MV-4-11 (cell line): ENCODE measurements around the gene SKP1.

Source experiments
- DNase-seq: peaks from one replicate; lab custom pipeline; 2025; lab: John Stamatoyannopoulos, UW

The SKP1 gene

DNA sequence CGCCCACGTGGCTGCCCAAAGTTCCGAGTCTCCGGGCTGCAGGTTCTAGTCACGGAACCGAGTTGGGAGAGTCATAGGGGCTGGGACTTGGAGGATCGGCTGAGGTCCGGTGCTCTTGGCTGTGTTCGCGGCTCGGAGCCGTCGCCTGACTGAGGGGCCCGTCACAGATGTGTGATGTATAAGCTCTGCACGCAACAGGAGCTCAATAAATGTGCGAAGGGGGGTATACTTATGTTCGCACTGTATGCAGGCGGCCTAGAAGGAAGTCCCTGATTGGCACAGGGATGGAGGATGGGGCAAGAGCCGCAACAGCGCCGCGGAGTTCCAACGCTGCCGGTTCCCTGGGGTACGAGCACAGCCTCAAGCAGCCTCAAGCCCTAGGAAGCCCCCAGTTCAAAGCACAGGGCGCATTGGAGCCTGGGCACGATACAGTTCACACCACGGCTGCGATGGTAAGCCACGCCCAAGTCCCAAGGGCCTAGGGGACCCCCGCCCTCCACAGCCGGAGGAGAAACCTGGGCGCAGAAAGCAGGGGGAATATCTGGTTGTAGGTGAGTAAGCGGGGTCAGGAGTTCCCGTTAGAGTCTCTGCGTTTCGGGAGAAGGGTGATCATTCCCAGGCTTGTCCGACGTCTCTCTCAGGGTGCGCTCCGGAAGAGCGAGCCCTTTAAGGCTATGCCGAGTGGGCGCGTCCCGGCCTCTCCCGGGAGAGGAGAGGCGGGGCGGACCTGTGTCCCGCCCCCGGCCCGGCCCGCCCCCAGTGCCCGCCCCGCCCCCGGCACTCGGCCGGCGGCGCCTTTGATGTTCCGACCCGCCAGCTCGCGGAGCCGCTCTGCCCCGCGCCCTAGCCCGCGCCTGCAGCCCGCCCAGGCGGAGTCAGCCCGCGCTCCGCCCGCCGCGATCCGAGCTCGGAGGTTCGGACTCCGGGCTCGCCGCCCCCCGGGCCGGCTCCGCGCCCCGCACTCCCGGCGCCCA lies 62.6 kb downstream of the SKP1 start, which contains the start of gene TCF7:
Gene TCF7, plus strand, starts transcription at position 780 of the 974 bp plus-strand sequence. CDS start 226 bp downstream, outside the sequence.
- peak; percentile 46 for DNase-seq

DNA sequence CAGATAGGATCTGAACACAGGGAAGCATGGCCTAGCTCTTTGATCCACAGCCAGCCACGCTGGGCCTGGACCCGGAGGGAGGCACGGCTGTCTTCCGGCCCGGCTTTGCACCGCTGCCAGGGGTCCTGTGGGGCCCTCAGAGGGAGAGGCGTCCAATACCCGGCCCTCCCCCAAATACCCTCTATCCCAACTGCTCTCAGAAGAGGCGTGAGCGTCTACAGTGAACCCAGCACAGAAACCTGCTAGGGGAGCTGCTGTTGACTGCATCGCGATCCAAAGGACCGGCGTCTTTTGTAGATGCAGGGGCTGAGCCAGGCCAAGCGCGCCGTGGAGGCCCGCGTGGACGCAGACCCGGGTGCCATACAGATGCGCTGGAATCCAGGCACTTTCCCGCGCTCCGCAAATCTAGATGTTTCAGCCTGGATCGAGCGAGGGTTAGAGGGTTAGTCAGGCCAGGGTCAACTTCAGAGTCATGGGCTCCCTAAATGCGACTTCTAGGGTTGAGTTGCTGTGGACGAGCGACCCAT lies 63.3 kb downstream of the SKP1 start:
- DNase-seq, result no peak

DNA sequence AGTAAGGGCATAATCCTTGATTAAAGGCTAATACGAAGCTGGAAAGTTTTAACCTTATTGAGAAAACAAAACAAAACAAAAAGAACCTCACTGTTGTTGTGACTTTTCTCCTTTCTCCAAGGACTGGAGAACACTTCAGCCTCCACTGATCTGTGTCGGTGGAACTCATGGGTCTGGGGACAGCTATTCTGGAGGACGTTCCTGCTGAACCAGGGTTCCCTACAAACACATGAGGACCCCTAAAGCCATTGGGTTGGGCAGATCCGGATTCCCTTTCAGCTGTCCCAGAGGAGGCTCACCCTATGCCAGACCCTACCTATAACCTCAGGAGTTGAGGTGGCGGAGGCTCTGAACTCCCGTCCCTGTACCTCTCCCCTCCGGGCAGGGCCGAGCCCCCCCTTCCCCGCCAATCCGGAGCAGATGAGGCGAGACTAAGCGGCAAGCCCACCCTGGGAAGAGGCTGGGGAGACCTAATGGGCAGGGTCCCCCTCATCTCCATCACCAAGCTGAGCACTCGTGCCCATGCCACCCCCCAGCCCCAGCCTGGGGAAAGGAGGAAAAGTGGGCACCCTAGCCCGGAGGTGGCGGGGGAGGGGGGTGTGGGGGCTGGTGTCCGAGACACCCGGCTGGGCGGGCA lies 63.9 kb downstream of the SKP1 start:
- no peak for DNase-seq

GRCh38 chr5:134111741-134112647 lies 64.8 kb downstream of the SKP1 start:
- no peak for DNase-seq

GRCh38 chr5:134110382-134110781 lies 66.4 kb downstream of the SKP1 start:
- no peak for DNase-seq

DNA sequence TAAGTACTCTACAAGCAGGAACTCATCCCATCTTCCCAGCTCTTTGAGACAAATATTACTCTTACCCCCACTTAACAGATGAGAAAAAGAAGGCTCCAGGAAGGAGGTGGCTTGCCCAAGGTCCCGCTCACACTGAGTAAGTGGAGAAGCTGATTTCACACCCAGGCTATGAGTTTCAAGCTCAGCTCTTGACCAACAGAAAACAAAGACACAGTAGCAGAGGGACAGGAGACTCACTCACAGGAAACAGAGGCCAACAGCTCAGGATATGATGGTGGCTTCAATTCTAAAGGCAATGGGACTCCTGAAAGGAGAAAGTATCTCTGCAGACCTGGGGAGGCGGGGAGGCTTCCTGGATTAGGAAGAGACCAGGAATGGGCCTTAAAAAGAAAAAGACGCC lies 69.0 kb downstream of the SKP1 start:
- no peak for DNase-seq

- no peak for DNase-seq
Observed at GRCh38 chr5:134106991-134107701, 69.6 kb downstream of the SKP1 start.

DNA sequence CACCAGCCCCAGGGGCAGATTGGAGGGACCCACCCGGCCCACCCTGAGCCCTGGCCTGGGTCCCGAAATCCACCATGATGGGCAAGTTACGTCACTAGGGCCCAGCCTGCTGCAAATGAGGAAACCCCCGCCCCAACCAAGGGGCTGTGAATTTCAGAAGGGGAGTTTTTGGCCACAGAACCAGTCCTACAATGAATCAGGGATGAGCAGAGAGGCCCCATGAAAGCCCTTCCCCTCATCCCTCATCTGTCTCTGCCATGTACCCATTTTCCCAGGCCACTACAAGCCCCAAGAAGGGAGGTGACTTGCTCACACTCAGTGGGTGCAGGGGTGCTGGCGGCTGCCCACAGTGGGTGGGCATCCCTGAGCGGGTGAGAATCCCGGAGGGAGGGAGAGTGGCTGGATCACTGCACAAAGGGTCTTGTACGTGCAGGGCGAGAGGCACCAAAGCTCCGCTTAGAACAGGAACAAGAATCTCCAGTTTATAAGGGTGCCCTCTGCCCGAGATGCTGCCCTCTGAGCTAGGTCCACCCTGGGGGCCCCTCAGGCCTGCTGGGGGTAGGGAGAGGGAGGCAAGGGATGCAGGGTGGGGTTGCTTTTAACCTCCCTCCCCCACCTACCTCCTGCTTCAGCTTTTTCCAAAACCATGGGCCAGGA lies 72.6 kb downstream of the SKP1 start:
- no peak for DNase-seq

DNA sequence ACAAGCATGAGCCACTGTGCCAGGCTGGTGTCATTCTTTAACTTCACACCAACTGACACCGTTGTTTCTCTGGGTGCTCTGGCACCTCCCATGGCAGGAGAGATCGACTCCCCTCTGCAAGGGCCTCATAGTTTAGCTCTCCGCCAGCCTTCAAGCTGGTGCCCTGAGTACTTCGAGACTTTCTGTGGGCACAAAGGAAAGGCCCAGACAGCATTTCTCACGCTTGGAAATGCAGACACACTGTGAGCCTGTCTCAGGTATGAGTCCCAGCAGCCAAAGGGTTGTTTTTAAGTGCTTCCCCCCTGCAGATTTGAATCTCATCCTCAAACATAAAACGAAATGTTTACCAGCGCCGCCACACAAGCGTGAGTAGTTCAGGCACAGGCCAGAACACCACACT lies 73.4 kb downstream of the SKP1 start:
- DNase-seq, result no peak

GRCh38 chr5:134101686-134102439 lies 74.9 kb downstream of the SKP1 start:
- DNase-seq, result peak; percentile 39

DNA sequence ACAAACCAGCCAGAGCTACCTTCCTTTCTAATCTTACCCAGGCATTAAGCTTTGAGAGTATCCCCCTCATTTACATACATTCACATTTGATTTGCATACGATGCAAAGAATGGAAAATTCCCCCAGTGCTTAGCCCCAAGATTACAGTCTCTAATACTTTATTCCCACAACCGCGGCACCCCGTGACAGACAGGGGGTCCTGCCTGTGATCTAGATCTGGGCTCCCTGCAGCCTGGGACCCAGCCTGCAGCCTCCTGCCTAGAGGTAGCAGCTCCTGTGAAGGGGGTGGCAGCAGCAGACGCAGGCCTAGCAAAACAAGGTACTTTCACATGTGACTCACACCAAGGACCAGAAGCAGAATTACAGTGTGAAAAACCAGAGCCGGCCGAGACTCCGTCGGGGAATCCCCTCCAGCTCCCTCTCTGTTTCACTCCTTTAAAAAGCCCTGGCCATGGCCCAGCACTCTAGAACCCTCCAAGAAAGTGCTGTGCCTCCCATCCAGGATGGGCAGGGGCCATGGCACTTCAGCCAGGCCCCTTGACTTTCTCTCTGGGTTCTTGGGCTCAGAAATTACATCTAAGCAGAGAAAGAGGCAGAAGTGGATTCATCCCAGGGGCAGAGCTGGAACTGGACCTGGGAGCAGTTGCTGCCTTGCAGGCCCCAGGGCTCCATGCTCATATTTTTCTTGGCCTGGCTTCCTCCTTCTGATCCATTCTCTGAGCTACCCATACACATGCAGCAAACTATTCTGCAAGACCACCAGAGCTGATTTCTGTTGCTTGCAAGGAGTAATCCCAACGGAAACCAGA lies 76.3 kb downstream of the SKP1 start:
- DNase-seq, result no peak

- DNase-seq, result no peak
Observed at GRCh38 chr5:134099939-134100282, 76.8 kb downstream of the SKP1 start.

GRCh38 chr5:134099288-134099872 lies 77.4 kb downstream of the SKP1 start:
- no peak for DNase-seq
